OCI-LY1 (cell line): Measurements from ENCODE around the gene MRPL40.

Source experiments
- CTCF ChIP-seq: fragments of 200-600 bp; sonication (generic), shearing (Covaris generic); IDR thresholded peaks from 2 replicates; pipeline ENCODE4 v1.5.1; 2017; ENCODE audit warnings: mild to moderate bottlenecking, antibody characterized with exemption, low read length, moderate library complexity, mixed read lengths
- EZH2 ChIP-seq: fragments of 200-600 bp; sonication (generic), shearing (Covaris generic); IDR thresholded peaks from 2 replicates; pipeline ENCODE4 v1.8.0; 2017; ENCODE audit warnings: borderline replicate concordance, mixed run types, mild to moderate bottlenecking, antibody characterized with exemption, low read length, moderate library complexity, mixed read lengths

GRCh38 chr22:19386248-19386647 is 46.1 kb upstream of the MRPL40 start:
- TF ChIP-seq CTCF (no peak), EZH2 (no peak)
